SU-DHL-6 (cell line): ENCODE data around the gene TBC1D10B.
A peak's percentile ranks its signal among the peaks of the same experiment; 100 is the strongest.

Experiments
- H2AFZ ChIP-seq: fragments of 200-600 bp; sonication (generic); 2 replicates; pipeline ENCODE4 v1.6.1; 2014; ENCODE audit warnings: low read depth, mild to moderate bottlenecking, moderate library complexity, mixed read lengths, antibody characterized with exemption, low read length; ENCODE audit not compliant: severe bottlenecking
- H3F3A ChIP-seq: fragments of 200-600 bp; shearing (Covaris generic); 2 replicates; pipeline ENCODE4 v1.6.0; 2016; ENCODE audit warnings: antibody characterized with exemption, mild to moderate bottlenecking; ENCODE audit not compliant: insufficient read depth
- H3K27ac ChIP-seq: fragments of 200-600 bp; sonication (generic); 2 replicates; pipeline ENCODE4 v1.5.1; 2016; ENCODE audit warnings: low read depth, mild to moderate bottlenecking, low read length, moderate library complexity, mixed read lengths
- H3K27me3 ChIP-seq: fragments of 200-600 bp; sonication (generic), shearing (Covaris generic); 2 replicates; pipeline ENCODE4 v1.6.0; 2014; ENCODE audit warnings: mild to moderate bottlenecking, low read length
- H3K36me3 ChIP-seq: fragments of 200-600 bp; sonication (generic); 2 replicates; pipeline ENCODE4 v1.6.1; 2014; ENCODE audit warnings: mild to moderate bottlenecking, low read length, mixed read lengths
- H3K4me2 ChIP-seq: fragments of 300-600, 200-600 bp; shearing (Covaris generic), sonication (generic); 2 replicates; pipeline ENCODE4 v1.6.0; 2014; ENCODE audit warnings: low read length, low read depth, mild to moderate bottlenecking; ENCODE audit not compliant: poor library complexity, severe bottlenecking
- H3K4me3 ChIP-seq: fragments of 200-600 bp; sonication (generic); 2 replicates; pipeline ENCODE4 v1.5.1; 2014; ENCODE audit warnings: antibody characterized with exemption, low read length, mild to moderate bottlenecking, mixed read lengths; ENCODE audit not compliant: insufficient read depth, poor library complexity, severe bottlenecking
- H3K79me2 ChIP-seq: fragments of 200-600 bp; sonication (generic); 2 replicates; pipeline ENCODE4 v1.6.1; 2014; ENCODE audit warnings: mild to moderate bottlenecking, low read length, moderate library complexity; ENCODE audit not compliant: insufficient read depth
- H3K9ac ChIP-seq: fragments of 200-600 bp; sonication (generic); 2 replicates; pipeline ENCODE4 v1.7.0; 2014; ENCODE audit warnings: mild to moderate bottlenecking, low read length
- H3K9me2 ChIP-seq: fragments of 200-600 bp; sonication (generic); replicated peaks from 2 replicates; pipeline ENCODE4 v1.6.1; 2014; ENCODE audit warnings: low read length; ENCODE audit not compliant: insufficient read depth
- H3K9me3 ChIP-seq: fragments of 200-600 bp; sonication (generic); 2 replicates; pipeline ENCODE4 v1.6.1; 2014; ENCODE audit warnings: low read length, mixed read lengths; ENCODE audit not compliant: insufficient read depth
- H4K20me1 ChIP-seq: fragments of 200-600 bp; sonication (generic); 2 replicates; pipeline ENCODE4 v1.6.1; 2014; ENCODE audit warnings: low read depth, mild to moderate bottlenecking, antibody characterized with exemption, low read length, moderate library complexity, mixed read lengths
- EZH2phosphoT487 ChIP-seq: fragments of 200-600 bp; sonication (generic), shearing (Covaris generic); conservative IDR thresholded peaks from 2 replicates; pipeline ENCODE4 v1.6.1; 2018; ENCODE audit warnings: mild to moderate bottlenecking, antibody characterized with exemption, low read length, moderate library complexity, mixed read lengths
- TF ChIP-seq, protein P1 (sequence below): fragments of 200-600 bp; sonication (generic); IDR thresholded peaks from one replicate; pipeline ENCODE4 v1.5.1; 2017; ENCODE audit warnings: antibody characterized with exemption, mild to moderate bottlenecking, low read length, moderate library complexity; ENCODE audit not compliant: insufficient read depth, poor library complexity, severe bottlenecking

The TBC1D10B gene

DNA sequence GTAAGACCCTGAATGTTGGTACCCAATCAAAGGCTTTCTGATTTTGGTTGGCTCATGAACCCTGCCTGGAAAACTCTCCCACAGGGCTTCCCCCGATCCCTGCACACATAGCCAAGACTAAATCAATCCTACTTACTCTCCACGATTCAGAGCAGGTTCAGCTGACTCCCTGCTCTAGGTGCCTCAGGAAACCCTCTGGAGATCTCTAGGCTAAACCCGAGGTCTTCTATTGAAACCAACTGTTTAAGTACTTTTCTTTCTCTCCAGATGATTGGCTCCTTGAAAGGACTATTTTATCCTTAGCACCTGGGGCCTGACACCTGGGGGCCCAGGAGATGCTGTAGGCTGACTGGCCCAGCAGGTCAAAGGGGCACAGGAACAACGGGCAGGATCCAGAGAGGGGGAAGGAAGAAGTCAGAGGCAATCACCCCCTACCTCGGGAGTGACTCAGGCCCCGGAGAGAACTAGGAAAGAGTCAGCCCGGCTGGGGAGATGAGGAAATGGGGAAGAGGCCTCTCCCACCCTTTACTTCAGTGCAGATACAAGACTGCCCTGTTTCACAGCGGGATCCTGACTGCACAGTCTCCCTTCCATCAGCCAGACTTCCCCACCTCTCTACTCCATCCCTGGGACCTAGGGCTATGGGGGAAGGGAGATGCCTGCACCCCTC is 2.0 kb downstream of the TBC1D10B start:
- H3K9me3 ChIP-seq = no peaks in the 10 kb centered on the region
- TF ChIP-seq EZH2phosphoT487 = no peak
- TF ChIP-seq, protein P1, sequence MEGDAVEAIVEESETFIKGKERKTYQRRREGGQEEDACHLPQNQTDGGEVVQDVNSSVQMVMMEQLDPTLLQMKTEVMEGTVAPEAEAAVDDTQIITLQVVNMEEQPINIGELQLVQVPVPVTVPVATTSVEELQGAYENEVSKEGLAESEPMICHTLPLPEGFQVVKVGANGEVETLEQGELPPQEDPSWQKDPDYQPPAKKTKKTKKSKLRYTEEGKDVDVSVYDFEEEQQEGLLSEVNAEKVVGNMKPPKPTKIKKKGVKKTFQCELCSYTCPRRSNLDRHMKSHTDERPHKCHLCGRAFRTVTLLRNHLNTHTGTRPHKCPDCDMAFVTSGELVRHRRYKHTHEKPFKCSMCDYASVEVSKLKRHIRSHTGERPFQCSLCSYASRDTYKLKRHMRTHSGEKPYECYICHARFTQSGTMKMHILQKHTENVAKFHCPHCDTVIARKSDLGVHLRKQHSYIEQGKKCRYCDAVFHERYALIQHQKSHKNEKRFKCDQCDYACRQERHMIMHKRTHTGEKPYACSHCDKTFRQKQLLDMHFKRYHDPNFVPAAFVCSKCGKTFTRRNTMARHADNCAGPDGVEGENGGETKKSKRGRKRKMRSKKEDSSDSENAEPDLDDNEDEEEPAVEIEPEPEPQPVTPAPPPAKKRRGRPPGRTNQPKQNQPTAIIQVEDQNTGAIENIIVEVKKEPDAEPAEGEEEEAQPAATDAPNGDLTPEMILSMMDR = no peak
- no peaks in the 10 kb centered on the region for H3K36me3 ChIP-seq
- H3F3A ChIP-seq = peaks cover 14% of the 10 kb centered on the region
- peaks cover 67% of the 10 kb centered on the region for H3K79me2 ChIP-seq
- H3K27me3 ChIP-seq = no peaks in the 10 kb centered on the region
- H4K20me1 ChIP-seq = no peaks in the 10 kb centered on the region; the same call in 1 of the 2 replicates
- H3K9ac ChIP-seq = peak overlapping the region; percentile 96
- no peak overlapping the region for H2AFZ ChIP-seq
- H3K4me2 ChIP-seq = peak overlapping the region; percentile 83
- H3K9me2 ChIP-seq = no peaks in the 10 kb centered on the region
- peak overlapping the region; percentile 44 for H3K27ac ChIP-seq
- H3K4me3 ChIP-seq = peak overlapping the region; percentile 73

DNA sequence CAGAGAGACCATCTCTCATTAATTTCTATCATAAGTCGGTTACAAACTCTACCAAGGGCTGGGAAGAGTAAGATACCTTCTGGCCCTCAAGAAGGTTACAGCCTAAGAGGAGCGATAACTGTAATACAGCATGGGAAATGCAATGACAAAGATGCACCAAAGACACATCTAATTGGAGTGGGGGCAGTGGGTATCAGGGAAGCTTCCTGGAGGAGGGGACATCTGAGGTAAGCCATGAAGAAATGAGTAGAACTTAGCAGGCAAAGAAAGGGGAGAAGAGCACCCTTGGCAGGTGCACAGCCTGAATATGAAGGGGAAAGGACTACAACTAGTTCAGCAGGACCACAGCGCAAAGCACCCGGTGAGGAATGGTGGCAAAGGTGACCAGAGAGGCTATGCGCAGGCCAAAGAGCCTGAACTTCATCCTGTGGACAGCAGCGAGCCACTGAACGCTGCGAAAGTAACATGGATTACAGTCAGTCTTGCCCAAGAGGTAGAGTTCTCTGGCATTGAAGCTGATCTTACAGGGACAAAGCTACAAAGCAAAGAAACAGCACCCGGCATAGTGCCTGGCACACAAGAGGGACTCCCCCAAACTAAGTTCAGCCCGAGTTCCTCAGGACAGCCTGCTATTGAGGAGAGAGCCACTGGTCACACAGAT is 2.8 kb downstream of the TBC1D10B start:
- Histone ChIP-seq H3F3A (peaks cover 13% of the 10 kb centered on the region), H3K9ac (peak overlapping the region; percentile 96), H2AFZ (no peak overlapping the region), H4K20me1 (no peaks in the 10 kb centered on the region; the same call in 1 of the 2 replicates), H3K36me3 (0 out of 2 replicates have a peak, but pooled peaks cover 1% of the 10 kb centered on the region), H3K4me3 (peak overlapping the region; percentile 73), H3K9me2 (no peaks in the 10 kb centered on the region), H3K27me3 (no peaks in the 10 kb centered on the region), H3K4me2 (peak overlapping the region; percentile 83), H3K79me2 (peaks cover 74% of the 10 kb centered on the region), H3K9me3 (no peaks in the 10 kb centered on the region), H3K27ac (0 out of 2 replicates have a peak overlapping the region, but pooled peaks have one; percentile 44)
- TF ChIP-seq, protein P1 = no peak
- no peak for TF ChIP-seq EZH2phosphoT487

DNA sequence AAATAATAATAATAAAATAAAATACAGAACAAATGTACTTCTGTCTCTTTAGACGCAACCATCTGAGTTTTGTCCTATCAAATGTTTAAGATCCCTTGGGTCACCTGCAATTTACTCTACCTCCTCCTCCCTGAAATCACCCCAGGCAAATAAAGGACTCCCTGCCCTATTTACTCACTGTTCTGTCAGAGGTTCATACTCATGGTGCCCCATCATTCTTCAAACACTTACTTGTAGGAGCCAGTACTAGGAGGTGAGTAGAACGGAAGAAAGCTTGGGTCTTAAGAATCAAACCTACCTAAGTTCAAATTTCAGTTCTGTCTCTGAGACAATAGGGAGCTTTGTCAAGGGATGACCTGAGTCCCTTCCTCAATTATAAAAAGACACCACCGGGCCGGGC is 3.8 kb downstream of the TBC1D10B start:
- no peak overlapping the region for H2AFZ ChIP-seq
- TF ChIP-seq, protein P1 = no peak
- no peak for TF ChIP-seq EZH2phosphoT487
- peak overlapping the region; percentile 83 for H3K4me2 ChIP-seq
- H3K9ac ChIP-seq = peak overlapping the region; percentile 96; the same call in 1 of the 2 replicates
- H3K4me3 ChIP-seq = no peak overlapping the region
- H3K9me2 ChIP-seq = no peaks in the 10 kb centered on the region
- no peaks in the 10 kb centered on the region for H3K9me3 ChIP-seq
- peaks cover 77% of the 10 kb centered on the region for H3K79me2 ChIP-seq
- H3F3A ChIP-seq = peaks cover 3% of the 10 kb centered on the region; the same call in 1 of the 2 replicates
- peaks cover 5% of the 10 kb centered on the region; the same call in 1 of the 2 replicates for H3K36me3 ChIP-seq
- H3K27me3 ChIP-seq = no peaks in the 10 kb centered on the region
- no peak overlapping the region for H3K27ac ChIP-seq
- no peaks in the 10 kb centered on the region; the same call in 1 of the 2 replicates for H4K20me1 ChIP-seq
